GM23338 (cell line): ENCODE results near the gene TNFRSF21. TPM values are rescaled to one million over a fixed set of nuclear protein-coding genes. Genes with fewer than 3 reads are reported as not detected.

Experiments used
- ATAC-seq: fragments of 200-7000 bp; cut with Tn5 transposase; 3 replicates; pipeline ENCODE4 v1.9.1; 2020
- DNase-seq: peaks from one replicate; pipeline ENCODE4 v3.0.0-alpha.2; 2015; ENCODE audit warnings: low spot score
- H2AFZ ChIP-seq: fragments of 200-600 bp; sonication (generic); 2 replicates; pipeline ENCODE4 v1.8.0; 2016; ENCODE audit warnings: antibody characterized with exemption, mild to moderate bottlenecking, moderate library complexity
- H3F3A ChIP-seq: fragments of 200-600 bp; sonication (generic); replicated peaks from 2 replicates; pipeline ENCODE4 v1.8.0; 2017; ENCODE audit warnings: antibody characterized with exemption, mixed run types, low read depth
- H3K27ac ChIP-seq: fragments of 200-600 bp; sonication (generic); 2 replicates; pipeline ENCODE4 v1.6.1; 2016; ENCODE audit warnings: low read depth
- H3K27me3 ChIP-seq: fragments of 200-600 bp; sonication (generic); 2 replicates; pipeline ENCODE4 v1.8.0; 2016; ENCODE audit warnings: mild to moderate bottlenecking, mixed run types, moderate library complexity; ENCODE audit not compliant: insufficient read depth
- H3K36me3 ChIP-seq: fragments of 200-600 bp; sonication (generic); 2 replicates; pipeline ENCODE4 v1.8.0; 2016; ENCODE audit warnings: mild to moderate bottlenecking; ENCODE audit not compliant: insufficient read depth
- H3K4me1 ChIP-seq: fragments of 200-600 bp; sonication (generic); 2 replicates; pipeline ENCODE4 v1.8.0; 2016; ENCODE audit warnings: mild to moderate bottlenecking, moderate library complexity; ENCODE audit not compliant: insufficient read depth
- H3K4me2 ChIP-seq: fragments of 200-600 bp; sonication (generic); 2 replicates; pipeline ENCODE4 v1.7.1; 2017; ENCODE audit warnings: mixed run types
- H3K4me3 ChIP-seq: fragments of 200-600 bp; sonication (generic); 2 replicates; pipeline ENCODE4 v1.6.1; 2016; ENCODE audit warnings: mixed run types
- H3K79me2 ChIP-seq: fragments of 200-600 bp; sonication (generic); replicated peaks from 2 replicates; pipeline ENCODE4 v1.8.0; 2017; ENCODE audit warnings: mild to moderate bottlenecking; ENCODE audit not compliant: insufficient read depth
- H3K9me2 ChIP-seq: fragments of 200-600 bp; sonication (generic); 2 replicates; pipeline ENCODE4 v1.8.0; 2017; ENCODE audit not compliant: insufficient read depth
- H4K20me1 ChIP-seq: fragments of 200-600 bp; sonication (generic); replicated peaks from 2 replicates; pipeline ENCODE4 v1.8.0; 2017; ENCODE audit warnings: mild to moderate bottlenecking; ENCODE audit not compliant: insufficient read depth
- H3K27ac Mint-ChIP-seq: 2 replicates; pipeline ENCODE4 v1.8.0; 2020; ENCODE audit warnings: inconsistent platforms, mild to moderate bottlenecking, moderate library complexity, mixed read lengths
- H3K27me3 Mint-ChIP-seq: 3 replicates; pipeline ENCODE4 v1.8.0; 2022; ENCODE audit warnings: low read depth, mild to moderate bottlenecking, moderate library complexity, mixed read lengths, inconsistent platforms; ENCODE audit not compliant: insufficient read depth, poor library complexity
- H3K36me3 Mint-ChIP-seq: 3 replicates; pipeline ENCODE4 v1.8.0; 2021; ENCODE audit warnings: low read depth, mild to moderate bottlenecking, inconsistent platforms, moderate library complexity, mixed read lengths
- H3K4me1 Mint-ChIP-seq: 3 replicates; pipeline ENCODE4 v1.8.0; 2020; ENCODE audit warnings: mild to moderate bottlenecking, inconsistent platforms, mixed read lengths
- H3K4me3 Mint-ChIP-seq: 3 replicates; pipeline ENCODE4 v1.8.0; 2021; ENCODE audit warnings: moderate library complexity, mild to moderate bottlenecking, inconsistent platforms, mixed read lengths
- H3K9me3 Mint-ChIP-seq: 3 replicates; pipeline ENCODE4 v1.8.0; 2020; ENCODE audit warnings: moderate library complexity, mild to moderate bottlenecking, inconsistent platforms, mixed read lengths
- CREB1 ChIP-seq: fragments of 250-450 bp; sonication (Bioruptor Pico); IDR thresholded peaks from 2 replicates; pipeline ENCODE4 v1.5.0; 2020; ENCODE audit warnings: low read depth, mild to moderate bottlenecking, moderate library complexity
- ETS1 ChIP-seq: IDR thresholded peaks from 2 replicates; pipeline ENCODE4 v1.6.1; 2016; ENCODE audit warnings: antibody characterized with exemption
- EZH2 ChIP-seq: fragments of 200-600 bp; sonication (generic); IDR thresholded peaks from one replicate; pipeline ENCODE4 v1.8.0; 2017; ENCODE audit warnings: antibody characterized with exemption, mild to moderate bottlenecking, low read depth; ENCODE audit not compliant: unreplicated experiment
- EZH2phosphoT487 ChIP-seq: fragments of 200-600 bp; sonication (generic); IDR thresholded peaks from one replicate; pipeline ENCODE4 v1.8.1; 2018; ENCODE audit warnings: antibody characterized with exemption; ENCODE audit not compliant: unreplicated experiment
- JUNB ChIP-seq: IDR thresholded peaks from one replicate; pipeline ENCODE4 v1.6.1; 2016; ENCODE audit warnings: antibody characterized with exemption; ENCODE audit not compliant: unreplicated experiment
- NANOG ChIP-seq: IDR thresholded peaks from 2 replicates; pipeline ENCODE4 v1.6.1; 2016; ENCODE audit warnings: antibody characterized with exemption, borderline replicate concordance
- POLR2AphosphoS5 ChIP-seq: IDR thresholded peaks from 2 replicates; pipeline ENCODE4 v1.6.1; 2016; ENCODE audit warnings: antibody characterized with exemption, low read depth
- REST ChIP-seq: IDR thresholded peaks from one replicate; pipeline ENCODE4 v1.6.1; 2018; ENCODE audit warnings: antibody characterized with exemption; ENCODE audit not compliant: unreplicated experiment
- ZNF331 ChIP-seq: fragments of 250-450 bp; sonication (Bioruptor Pico); IDR thresholded peaks from 2 replicates; pipeline ENCODE4 v1.5.0; 2020; ENCODE audit warnings: low read depth, mild to moderate bottlenecking, moderate library complexity
- polyA plus RNA-seq: library from polyadenylated mRNA; unstranded; fragments of >200 nt; fragmentation: Nextera tagmentation; extraction: Ambion mirVana; gene quantifications from 2 replicates; pipeline ENCODE4 v1.2.1, GENCODE V29; 2016
- total RNA-seq: library from RNA; depleted of rRNA; stranded (reverse); fragments of >200 nt; shearing (Covaris generic); gene quantifications from 2 replicates; pipeline ENCODE4 v1.2.3, GENCODE V29; 2014

Gene TNFRSF21
- total and polyA plus RNA-seq, 2 experiments from 2014 or later, result 22.1 to 48.1 TPM

- Histone ChIP-seq H3K4me1 (no peaks in the 10 kb centered on the region), H3K36me3 (no peaks in the 10 kb centered on the region), H4K20me1 (no peaks in the 10 kb centered on the region), H3F3A (no peaks in the 10 kb centered on the region), H2AFZ (no peak overlapping the region), H3K27me3 (no peaks in the 10 kb centered on the region), H3K27ac (no peak overlapping the region), H3K79me2 (no peaks in the 10 kb centered on the region), H3K4me3 (no peak overlapping the region), H3K4me2 (no peak overlapping the region), H3K9me2 (no peaks in the 10 kb centered on the region)
- H3K9me3 Mint-ChIP-seq, result no peaks in the 10 kb centered on the region; the same call in 2 of the 3 replicates
- TF ChIP-seq REST, result no peak
- DNase-seq, result no peak
- no peak overlapping the region for H3K27ac Mint-ChIP-seq
- no peaks in the 10 kb centered on the region for H3K36me3 Mint-ChIP-seq
- H3K4me1 Mint-ChIP-seq, result peaks cover 3% of the 10 kb centered on the region; the same call in 2 of the 3 replicates
- no peak for ATAC-seq
- H3K4me3 Mint-ChIP-seq, result no peak overlapping the region
- H3K27me3 Mint-ChIP-seq, result peaks cover 5% of the 10 kb centered on the region
These were observed 27.8 kb upstream of the TNFRSF21 start for GRCh38 chr6:47337519-47337918.

GRCh38 chr6:47336334-47336733 is 26.6 kb upstream of the TNFRSF21 start:
- Mint-ChIP-seq H3K36me3 (no peaks in the 10 kb centered on the region), H3K9me3 (peaks cover 3% of the 10 kb centered on the region; the same call in 2 of the 3 replicates), H3K27me3 (no peaks in the 10 kb centered on the region), H3K4me1 (peaks cover 3% of the 10 kb centered on the region; the same call in 2 of the 3 replicates), H3K27ac (no peak overlapping the region), H3K4me3 (no peak overlapping the region)
- Histone ChIP-seq H3K9me2 (no peaks in the 10 kb centered on the region), H3F3A (no peaks in the 10 kb centered on the region), H3K4me1 (no peaks in the 10 kb centered on the region), H3K27ac (no peak overlapping the region), H4K20me1 (no peaks in the 10 kb centered on the region), H3K36me3 (no peaks in the 10 kb centered on the region), H3K4me3 (no peak overlapping the region), H3K4me2 (no peak overlapping the region), H3K27me3 (no peaks in the 10 kb centered on the region), H2AFZ (peak overlapping the region; percentile 56; the same call in 1 of the 2 replicates), H3K79me2 (no peaks in the 10 kb centered on the region)
- ATAC-seq (no peak), DNase-seq (no peak)
- TF ChIP-seq CREB1 (CRISPR knock-in tag), result no peak
- no peak for TF ChIP-seq NANOG
- no peak for TF ChIP-seq ZNF331
- TF ChIP-seq ETS1, result no peak
- TF ChIP-seq POLR2AphosphoS5, result no peak
- TF ChIP-seq EZH2phosphoT487, result no peak
- no peak for TF ChIP-seq EZH2
- TF ChIP-seq JUNB, result no peak
- no peak for TF ChIP-seq REST
